ENCODE data around the gene DHX15.

DNA sequence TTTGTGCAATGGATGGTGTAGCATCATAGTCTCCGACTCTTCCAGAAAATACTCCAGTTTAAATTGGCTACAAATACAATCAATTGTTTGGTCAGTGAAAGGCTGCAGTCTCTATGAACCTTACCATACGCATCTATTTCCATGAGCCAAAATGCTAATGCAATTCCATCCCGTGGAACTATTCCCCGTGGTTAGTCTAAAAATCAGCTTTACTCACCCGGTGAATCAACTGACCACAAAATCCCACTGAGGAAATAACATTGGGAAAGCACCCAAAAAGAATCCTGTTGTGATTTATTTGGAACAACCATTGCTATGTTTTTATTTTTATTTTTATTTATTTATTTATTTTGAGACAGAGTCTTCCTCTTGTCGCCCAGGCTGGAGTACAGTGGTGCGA, 87.1 kb downstream of the DHX15 start:
- TF ChIP-seq EP300 (IDR thresholded peaks at IDR 0.05), result no peak
- TF ChIP-seq CTCF (IDR thresholded peaks at IDR 0.05), result no peak
